GM18505 (cell line): ENCODE measurements around the gene TLDC2.
"Not testable (repeated sequence)": the region's sequence is repeated elsewhere in the genome, so short reads cannot be mapped to it uniquely, and the experiment has no call there.

Source experiments
- ATAC-seq: cut with Tn5 transposase; IDR thresholded peaks from one replicate; pipeline ENCODE4 v1.9.1; 2021; ENCODE audit not compliant: unreplicated experiment
- POLR2A ChIP-seq: IDR thresholded peaks from 4 replicates; pipeline ENCODE4 v1.6.1; 2011; ENCODE audit warnings: borderline replicate concordance; ENCODE audit not compliant: insufficient read depth, insufficient read length; ENCODE audit errors: extremely low read depth

The TLDC2 gene

GRCh38 chr20:36875702-36876472 is at the start of gene TLDC2:
Gene TLDC2 (plus strand): TSS chr20:36876138. CDS start chr20:36876175, 37 bp downstream.
- ATAC-seq = no peak
- TF ChIP-seq POLR2A = peak; percentile 24

GRCh38 chr20:36826554-36827244 is 49.2 kb upstream of the TLDC2 start:
- no peak for ATAC-seq
- no peak for TF ChIP-seq POLR2A

- ATAC-seq = no peak
- peak; percentile 19 for TF ChIP-seq POLR2A
Observed at GRCh38 chr20:36827541-36828279, 48.2 kb upstream of the TLDC2 start.

- no peak for ATAC-seq
- no peak for TF ChIP-seq POLR2A
Observed at GRCh38 chr20:36830791-36831691, 44.9 kb upstream of the TLDC2 start.

GRCh38 chr20:36832791-36833190 is 43.1 kb upstream of the TLDC2 start:
- no peak for ATAC-seq
- no peak for TF ChIP-seq POLR2A

- no peak for TF ChIP-seq POLR2A
- no peak for ATAC-seq
Observed at GRCh38 chr20:36833275-36834020, 42.5 kb upstream of the TLDC2 start.

- TF ChIP-seq POLR2A = no peak
- ATAC-seq = no peak
Observed at GRCh38 chr20:36835025-36835424, 40.9 kb upstream of the TLDC2 start.

GRCh38 chr20:36835453-36836198 is 40.3 kb upstream of the TLDC2 start:
- peak; percentile 73 for TF ChIP-seq POLR2A
- peak; percentile 80 for ATAC-seq

GRCh38 chr20:36836591-36837269 is 39.2 kb upstream of the TLDC2 start:
- no peak for TF ChIP-seq POLR2A
- no peak for ATAC-seq

GRCh38 chr20:36838376-36838775 is 37.6 kb upstream of the TLDC2 start:
- ATAC-seq = not testable (repeated sequence)

GRCh38 chr20:36839150-36839549 is 36.8 kb upstream of the TLDC2 start:
- no peak for ATAC-seq
- TF ChIP-seq POLR2A = no peak

GRCh38 chr20:36841030-36841429 is 34.9 kb upstream of the TLDC2 start:
- ATAC-seq = not testable (repeated sequence)
